ENCODE results near the gene F7.

DNA sequence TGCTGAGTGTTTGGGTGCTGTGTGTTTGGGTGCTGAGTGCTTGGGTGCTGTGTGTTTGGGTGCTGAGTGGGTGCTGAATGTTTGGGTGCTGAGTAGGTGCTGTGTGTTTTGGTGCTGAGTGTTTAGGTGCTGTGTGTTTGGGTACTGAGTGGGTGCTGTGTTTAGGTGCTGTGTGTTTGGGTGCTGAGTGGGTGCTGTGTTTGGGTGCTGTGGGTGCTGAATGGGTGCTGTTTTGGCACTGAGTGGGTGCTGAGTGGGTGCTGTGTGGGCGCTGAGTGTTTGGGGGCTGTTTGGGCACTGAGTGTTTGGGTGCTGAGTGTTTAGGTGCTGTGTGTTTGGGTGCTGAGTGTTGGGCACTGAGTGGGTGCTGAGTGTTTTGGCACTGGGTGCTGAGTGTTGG, 48.5 kb upstream of the F7 start:
- TF ChIP-seq EZH2phosphoT487 (IDR thresholded peaks at IDR 0.05; ENCODE audit: insufficient read depth, low read depth): no peak
- no peak for TF ChIP-seq EZH2 (IDR thresholded peaks at IDR 0.05; ENCODE audit: insufficient read depth, poor library complexity, severe bottlenecking)
